ENCODE results near the gene TMEM108.

DNA sequence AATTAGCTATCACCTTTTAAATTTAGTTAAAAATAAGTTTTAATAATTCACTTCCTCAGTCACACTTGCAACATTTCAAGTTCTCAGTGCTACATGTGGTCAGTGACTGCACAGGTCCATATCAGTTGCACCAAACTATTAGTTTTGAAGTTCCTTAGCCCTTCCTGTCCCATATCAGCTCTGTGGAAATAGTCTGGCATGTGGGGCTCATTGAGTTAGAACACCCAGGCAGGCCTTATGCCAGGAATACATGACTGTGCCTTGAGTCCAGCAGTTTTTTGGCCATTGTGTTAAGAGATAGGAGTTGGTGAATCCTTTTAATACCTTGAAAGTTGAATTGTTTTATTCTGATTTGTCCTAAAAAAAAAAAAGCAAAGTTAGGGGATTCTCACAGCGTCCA, 207.9 kb downstream of the TMEM108 start:
- TF ChIP-seq, protein P1, sequence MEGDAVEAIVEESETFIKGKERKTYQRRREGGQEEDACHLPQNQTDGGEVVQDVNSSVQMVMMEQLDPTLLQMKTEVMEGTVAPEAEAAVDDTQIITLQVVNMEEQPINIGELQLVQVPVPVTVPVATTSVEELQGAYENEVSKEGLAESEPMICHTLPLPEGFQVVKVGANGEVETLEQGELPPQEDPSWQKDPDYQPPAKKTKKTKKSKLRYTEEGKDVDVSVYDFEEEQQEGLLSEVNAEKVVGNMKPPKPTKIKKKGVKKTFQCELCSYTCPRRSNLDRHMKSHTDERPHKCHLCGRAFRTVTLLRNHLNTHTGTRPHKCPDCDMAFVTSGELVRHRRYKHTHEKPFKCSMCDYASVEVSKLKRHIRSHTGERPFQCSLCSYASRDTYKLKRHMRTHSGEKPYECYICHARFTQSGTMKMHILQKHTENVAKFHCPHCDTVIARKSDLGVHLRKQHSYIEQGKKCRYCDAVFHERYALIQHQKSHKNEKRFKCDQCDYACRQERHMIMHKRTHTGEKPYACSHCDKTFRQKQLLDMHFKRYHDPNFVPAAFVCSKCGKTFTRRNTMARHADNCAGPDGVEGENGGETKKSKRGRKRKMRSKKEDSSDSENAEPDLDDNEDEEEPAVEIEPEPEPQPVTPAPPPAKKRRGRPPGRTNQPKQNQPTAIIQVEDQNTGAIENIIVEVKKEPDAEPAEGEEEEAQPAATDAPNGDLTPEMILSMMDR (conservative IDR thresholded peaks at IDR 0.05; ENCODE audit: low read length): no peak
- TF ChIP-seq EZH2phosphoT487 (IDR thresholded peaks at IDR 0.05; ENCODE audit: borderline replicate concordance, low read depth, low read length): no peak
